AG09319 (cell line): ENCODE measurements around the gene TJAP1.

Experiments used
- DNase-seq: peaks from one replicate; pipeline ENCODE4 v3.0.0-alpha.2; 2010; ENCODE audit warnings: low read depth; ENCODE audit errors: extremely low read depth
- TF ChIP-seq, protein P1 (sequence below): IDR thresholded peaks from 2 replicates; pipeline ENCODE4 v1.5.1; 2011; ENCODE audit warnings: low read depth, mild to moderate bottlenecking, inconsistent platforms, low read length, moderate library complexity

Gene TJAP1

DNA sequence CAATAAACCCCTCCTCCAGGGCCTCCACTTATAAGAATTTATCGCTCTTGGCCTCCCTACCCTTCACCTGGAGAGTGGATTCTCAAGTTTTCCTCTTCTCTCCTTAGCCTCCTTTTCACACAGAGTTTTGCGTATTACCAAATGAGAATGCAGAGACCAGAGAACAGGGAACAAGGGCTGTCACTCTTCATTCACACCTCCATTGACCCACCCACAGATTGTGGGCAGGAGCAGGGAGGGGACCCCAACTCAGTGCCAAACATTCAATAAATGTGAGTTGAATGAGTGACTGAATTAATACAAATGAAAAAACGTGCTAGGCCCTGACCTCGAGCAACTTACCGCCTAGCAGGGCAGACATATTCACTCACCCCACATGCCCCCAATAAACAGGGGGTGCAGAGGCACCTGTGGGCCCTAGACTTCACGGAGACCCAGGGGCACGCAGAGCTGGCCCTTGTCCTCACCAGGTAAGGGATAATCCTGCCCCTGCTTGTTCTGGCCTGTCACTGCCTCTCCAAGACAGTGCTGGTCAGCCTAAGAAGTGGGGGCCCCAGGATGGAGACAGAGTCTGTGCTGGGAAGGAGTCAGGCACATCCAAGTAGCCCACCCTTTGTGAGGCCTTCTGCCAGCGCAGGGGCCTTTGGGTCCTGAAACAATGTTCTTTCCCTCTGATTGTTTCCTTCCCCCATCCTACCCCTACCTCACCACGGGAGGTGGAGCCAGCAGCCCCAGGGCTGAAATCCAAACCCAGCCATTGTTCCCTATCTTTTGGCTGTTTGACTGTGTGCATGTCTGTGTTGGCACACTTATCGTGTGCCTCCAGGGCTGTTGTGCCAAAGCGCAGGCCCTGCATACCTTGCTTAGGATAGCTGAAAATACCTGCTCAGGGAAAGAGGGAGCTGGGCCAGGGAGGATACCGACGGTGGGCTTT, 8.4 kb upstream of the TJAP1 start:
- DNase-seq = no peak
- TF ChIP-seq, protein P1, sequence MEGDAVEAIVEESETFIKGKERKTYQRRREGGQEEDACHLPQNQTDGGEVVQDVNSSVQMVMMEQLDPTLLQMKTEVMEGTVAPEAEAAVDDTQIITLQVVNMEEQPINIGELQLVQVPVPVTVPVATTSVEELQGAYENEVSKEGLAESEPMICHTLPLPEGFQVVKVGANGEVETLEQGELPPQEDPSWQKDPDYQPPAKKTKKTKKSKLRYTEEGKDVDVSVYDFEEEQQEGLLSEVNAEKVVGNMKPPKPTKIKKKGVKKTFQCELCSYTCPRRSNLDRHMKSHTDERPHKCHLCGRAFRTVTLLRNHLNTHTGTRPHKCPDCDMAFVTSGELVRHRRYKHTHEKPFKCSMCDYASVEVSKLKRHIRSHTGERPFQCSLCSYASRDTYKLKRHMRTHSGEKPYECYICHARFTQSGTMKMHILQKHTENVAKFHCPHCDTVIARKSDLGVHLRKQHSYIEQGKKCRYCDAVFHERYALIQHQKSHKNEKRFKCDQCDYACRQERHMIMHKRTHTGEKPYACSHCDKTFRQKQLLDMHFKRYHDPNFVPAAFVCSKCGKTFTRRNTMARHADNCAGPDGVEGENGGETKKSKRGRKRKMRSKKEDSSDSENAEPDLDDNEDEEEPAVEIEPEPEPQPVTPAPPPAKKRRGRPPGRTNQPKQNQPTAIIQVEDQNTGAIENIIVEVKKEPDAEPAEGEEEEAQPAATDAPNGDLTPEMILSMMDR = no peak

DNA sequence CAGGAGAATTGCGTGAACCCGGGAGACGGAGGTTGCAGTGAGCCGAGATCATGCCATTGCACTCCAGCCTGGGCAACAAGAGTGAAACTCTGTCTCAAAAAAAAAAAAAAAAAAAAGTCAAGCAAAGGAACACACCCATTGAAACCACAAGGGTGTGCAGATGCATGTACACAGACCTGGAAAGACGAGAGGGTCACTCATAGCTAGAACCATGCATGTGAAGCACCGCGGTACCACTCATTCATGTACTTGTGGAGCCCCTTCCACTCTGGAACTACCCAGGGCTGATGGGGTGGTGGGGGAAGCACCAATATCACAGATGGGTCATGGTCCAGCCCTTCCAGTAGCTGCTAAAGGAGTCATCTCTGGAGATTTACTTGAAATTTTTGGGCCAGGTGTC, 7.4 kb upstream of the TJAP1 start:
- DNase-seq = no peak
- TF ChIP-seq, protein P1 = no peak

DNA sequence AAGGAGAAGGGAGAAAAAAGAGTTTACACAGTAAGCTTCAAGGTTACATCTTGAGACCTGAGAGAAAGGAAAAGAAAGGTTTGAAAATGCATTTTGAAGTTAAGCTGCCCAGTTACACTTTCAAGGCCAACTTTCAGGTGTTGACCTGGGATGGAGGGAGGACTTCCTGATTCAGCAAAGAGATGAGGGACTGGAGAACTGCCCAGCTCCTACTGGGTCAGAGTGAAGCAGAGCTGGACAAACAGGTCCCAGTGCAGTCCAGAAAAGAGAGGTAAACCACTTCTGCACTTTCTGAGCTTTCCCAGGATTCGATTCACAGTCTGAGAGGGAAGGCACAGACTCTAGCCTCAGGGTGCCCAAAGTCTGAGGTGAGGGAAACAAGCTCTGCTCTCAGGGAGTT, 6.0 kb upstream of the TJAP1 start:
- TF ChIP-seq, protein P1 = no peak
- no peak for DNase-seq

DNA sequence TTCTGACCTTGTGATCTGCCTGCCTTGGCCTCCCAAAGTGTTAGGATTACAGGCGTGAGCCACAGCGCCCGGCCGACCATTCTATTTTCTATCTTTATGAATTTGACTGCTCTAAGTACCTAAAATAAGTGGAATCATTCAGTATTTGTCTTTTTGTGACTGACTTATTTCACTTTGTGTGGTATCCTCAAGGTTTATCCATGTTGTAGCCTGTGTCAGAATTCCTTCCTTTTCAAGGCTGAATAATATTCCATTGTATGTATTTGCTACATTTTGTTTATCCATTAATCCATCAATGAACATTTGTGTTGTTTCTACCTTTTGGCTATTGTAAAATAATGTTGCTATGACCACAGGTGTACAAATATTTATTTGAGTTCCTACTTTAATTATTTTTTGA, 4.9 kb upstream of the TJAP1 start:
- no peak for DNase-seq
- TF ChIP-seq, protein P1 = no peak

DNA sequence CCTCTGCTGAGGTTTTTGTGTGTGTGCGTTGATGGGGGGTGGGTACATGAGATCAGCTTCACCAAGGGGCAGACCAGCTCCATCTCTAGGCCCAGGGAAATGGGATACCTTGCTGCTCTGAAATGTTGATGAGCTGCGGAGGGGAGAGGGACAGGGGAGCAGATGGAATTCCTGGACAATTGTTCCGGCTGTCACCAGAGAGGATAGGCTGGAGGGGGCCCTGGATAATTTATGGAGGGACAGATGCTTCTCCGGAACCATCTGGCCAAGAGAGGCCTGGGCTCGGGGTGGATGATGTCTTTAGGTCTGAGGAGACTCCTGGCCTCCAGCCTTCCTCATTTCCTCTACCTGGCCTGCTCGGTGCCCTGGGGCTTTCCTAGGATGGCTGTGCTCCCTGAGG, 1.9 kb upstream of the TJAP1 start:
- TF ChIP-seq, protein P1 = no peak
- DNase-seq = no peak

DNA sequence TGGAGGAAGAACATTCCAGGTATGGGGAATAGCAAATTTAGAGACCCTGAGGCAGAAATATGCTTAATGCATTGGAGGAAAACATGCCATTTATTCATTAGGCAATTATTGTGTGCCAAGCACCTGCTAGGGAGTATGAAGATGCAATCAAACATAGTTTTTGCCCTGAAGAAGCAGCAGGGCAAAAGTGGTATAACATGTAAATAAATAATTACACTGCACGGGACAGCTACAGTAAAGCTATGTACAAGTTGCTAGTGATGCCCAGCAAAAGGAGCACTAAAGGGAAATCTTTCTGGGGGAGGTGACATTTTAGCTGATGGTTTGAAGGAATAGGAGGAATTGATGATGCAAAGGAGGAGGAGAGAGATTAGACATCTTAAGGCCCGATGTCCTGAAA, 624 bp upstream of the TJAP1 start:
- DNase-seq = no peak
- TF ChIP-seq, protein P1 = no peak

DNA sequence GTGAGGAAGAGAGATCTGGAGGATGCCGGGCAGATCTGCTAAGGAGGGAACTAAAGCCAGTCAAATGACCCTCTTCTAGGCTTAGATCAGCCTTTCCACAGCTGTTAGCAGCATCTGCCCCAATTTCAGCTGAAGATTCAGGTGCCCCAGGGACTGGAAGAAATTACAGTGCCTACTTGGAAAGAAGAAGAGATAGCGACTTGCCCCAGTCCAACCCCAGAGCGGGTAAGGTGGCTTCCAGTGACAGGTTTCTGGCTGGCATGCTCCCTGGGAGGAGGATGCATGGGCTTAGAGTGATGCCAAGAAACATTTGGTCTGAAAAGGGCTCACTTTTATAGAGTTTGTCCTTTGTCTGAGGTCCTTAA, 620 bp downstream of the TJAP1 start:
- DNase-seq = no peak

More for the DNA sequence above, 620 bp downstream of the TJAP1 start:
- TF ChIP-seq, protein P1 = no peak
